ENCODE data around the gene ATXN7.

- TF ChIP-seq CTCF (IDR thresholded peaks at IDR 0.05 in 2 of 3, conservative IDR thresholded peaks at IDR 0.05 in 1 of 3; ENCODE audit: control insufficient read depth in 2 of 3, extremely low read depth in 1 of 3, insufficient read depth in 1 of 3, low read depth in 3 of 3, low read length in 3 of 3) (no peak), ATF3 (IDR thresholded peaks at IDR 0.05; ENCODE audit: borderline replicate concordance, extremely low read depth, low read depth, low read length) (no peak), USF2 (IDR thresholded peaks at IDR 0.05; ENCODE audit: borderline replicate concordance, low read depth, low read length) (no peak), ZBED1 (IDR thresholded peaks at IDR 0.05; ENCODE audit: borderline replicate concordance) (no peak), POLR2A (IDR thresholded peaks at IDR 0.05; ENCODE audit: low read depth, low read length) (no peak), CBFB (IDR thresholded peaks at IDR 0.05; ENCODE audit: low read depth) (no peak), CHD4 (IDR thresholded peaks at IDR 0.05) (no peak), EP300 (IDR thresholded peaks at IDR 0.05; ENCODE audit: borderline replicate concordance in 1 of 2, control insufficient read depth in 1 of 2, low read depth in 2 of 2, low read length in 2 of 2) (no peak), SPI1 (IDR thresholded peaks at IDR 0.05; ENCODE audit: borderline replicate concordance, insufficient read depth, low read depth, low read length) (no peak), BMI1 (IDR thresholded peaks at IDR 0.05; ENCODE audit: borderline replicate concordance) (no peak), RBBP5 (conservative IDR thresholded peaks at IDR 0.05) (no peak)
These were observed 2.4 kb upstream of the ATXN7 start for GRCh38 chr3:63861306-63861705.

Data from GM12878 (cell line).